Renal cortex interstitium (tissue), 11 donors: ENCODE data around the gene TMEM156. TPM values are rescaled to one million over a fixed set of nuclear protein-coding genes. Genes with fewer than 3 reads are reported as not detected.
"Not testable (repeated sequence)": the region's sequence is repeated elsewhere in the genome, so short reads cannot be mapped to it uniquely, and the experiment has no call there.

ENCODE experiments used
- DNase-seq, 11 donors: peaks; one replicate each; pipeline ENCODE4 v3.0.0-alpha.2; 2013; ENCODE audit warnings: low read depth in 9 of 11, low spot score in 4 of 11; ENCODE audit errors: extremely low read depth in 1 of 11
- polyA plus RNA-seq, 3 donors: library from polyadenylated mRNA; unstranded; fragments of 120-200 nt; gene quantifications; one replicate each; pipeline ENCODE4 v1.2.1, GENCODE V29; 2013; ENCODE audit not compliant: insufficient read length in 3 of 3

Gene TMEM156
- polyA plus RNA-seq, 3 donors, result 3.0 to 4.3 (median 3.2) TPM

DNA sequence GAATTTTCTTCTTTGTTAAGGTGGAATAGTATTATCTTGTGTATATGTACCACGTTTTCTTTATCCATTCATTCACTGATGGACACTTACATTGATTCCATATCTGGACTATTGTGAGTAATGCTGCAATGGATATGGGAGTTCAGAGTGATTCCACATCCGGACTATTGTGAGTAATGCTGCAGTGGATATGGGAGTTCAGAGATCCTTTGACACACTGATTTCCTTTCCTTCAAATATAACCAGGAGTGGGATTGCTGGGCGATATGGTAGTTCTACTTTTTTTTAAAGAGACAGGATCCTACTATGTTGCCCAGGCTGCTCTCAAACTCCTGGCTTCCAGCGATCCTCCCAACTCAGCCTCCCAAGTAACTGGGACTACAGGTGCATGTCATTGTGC lies 12.1 kb downstream of the TMEM156 start:
- DNase-seq, result no peak

DNA sequence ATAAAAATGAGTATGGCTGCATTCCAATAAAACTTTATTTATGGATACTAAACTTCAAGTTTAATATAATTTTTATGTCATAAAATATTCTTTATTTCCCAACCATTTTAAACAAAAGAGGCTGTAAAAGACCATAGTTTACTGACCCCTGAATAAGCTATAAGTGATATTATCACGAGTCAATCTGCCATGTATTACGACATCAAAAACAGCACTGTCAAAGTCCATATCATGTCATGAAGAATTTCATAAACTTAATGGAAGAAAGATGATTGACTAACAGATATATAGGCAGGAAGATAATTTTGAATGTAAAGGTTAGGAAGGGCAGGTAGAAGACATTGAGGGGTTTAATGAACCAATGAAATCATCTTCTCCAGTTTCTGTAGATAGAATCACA lies 18.2 kb downstream of the TMEM156 start:
- DNase-seq, result no peak

GRCh38 chr4:39004758-39005157 lies 27.5 kb downstream of the TMEM156 start:
- no peak for DNase-seq

DNA sequence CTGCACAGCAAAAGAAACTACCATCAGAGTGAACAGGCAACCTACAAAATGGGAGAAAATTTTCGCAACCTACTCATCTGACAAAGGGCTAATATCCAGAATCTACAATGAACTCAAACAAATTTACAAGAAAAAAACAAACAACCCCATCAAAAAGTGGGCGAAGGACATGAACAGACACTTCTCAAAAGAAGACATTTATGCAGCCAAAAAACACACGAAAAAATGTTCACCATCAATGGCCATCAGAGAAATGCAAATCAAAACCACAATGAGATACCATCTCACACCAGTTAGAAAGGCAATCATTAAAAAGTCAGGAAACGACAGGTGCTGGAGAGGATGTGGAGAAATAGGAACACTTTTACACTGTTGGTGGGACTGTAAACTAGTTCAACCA lies 30.2 kb downstream of the TMEM156 start:
- not testable (repeated sequence) for DNase-seq

- no peak for DNase-seq
Measured at GRCh38 chr4:38995660-38996005, 36.6 kb downstream of the TMEM156 start.

- no peak for DNase-seq
Measured at GRCh38 chr4:38994135-38994534, 38.1 kb downstream of the TMEM156 start.

GRCh38 chr4:38993683-38994082 lies 38.5 kb downstream of the TMEM156 start:
- DNase-seq, result no peak

DNA sequence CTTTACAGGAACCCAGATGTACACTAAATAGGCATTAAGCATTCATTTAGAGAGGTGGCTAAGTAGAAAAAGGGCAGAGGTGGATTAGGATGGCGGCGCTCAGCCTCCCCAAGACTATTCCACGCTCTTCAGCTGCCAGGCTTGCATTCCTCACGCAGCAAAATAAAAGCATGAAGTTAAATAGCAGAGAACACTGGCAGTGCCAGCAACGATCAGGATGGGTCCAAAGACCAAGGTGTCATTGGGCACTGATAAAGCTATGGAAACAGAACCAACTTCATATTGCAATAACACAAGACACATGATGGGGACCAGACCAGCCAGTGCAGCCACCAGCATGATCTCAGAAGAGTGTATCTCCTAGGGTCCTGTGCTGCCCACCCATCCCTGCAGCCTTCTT lies 42.0 kb downstream of the TMEM156 start:
- DNase-seq, result no peak

GRCh38 chr4:38989487-38989886 lies 42.7 kb downstream of the TMEM156 start:
- no peak for DNase-seq

DNA sequence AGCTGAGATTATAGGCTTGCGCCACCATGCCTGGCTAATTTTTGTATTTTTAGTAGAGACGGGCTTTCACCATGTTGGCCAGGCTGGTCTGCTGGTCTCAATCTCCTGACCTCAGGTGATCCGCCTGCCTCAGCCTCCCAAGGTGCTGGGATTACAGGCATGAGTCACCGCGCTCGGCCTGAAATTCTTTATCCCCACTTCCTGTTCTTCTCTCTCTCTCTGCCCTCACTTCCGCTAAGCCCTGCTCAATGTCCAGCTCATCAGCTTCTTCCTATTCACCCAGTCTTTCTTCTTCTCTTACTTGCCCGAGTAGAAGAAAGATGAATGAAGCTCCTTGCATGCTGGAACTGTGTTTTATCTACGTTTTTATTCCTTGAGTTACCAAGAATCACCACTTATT lies 43.9 kb downstream of the TMEM156 start:
- DNase-seq, result not testable (repeated sequence)

DNA sequence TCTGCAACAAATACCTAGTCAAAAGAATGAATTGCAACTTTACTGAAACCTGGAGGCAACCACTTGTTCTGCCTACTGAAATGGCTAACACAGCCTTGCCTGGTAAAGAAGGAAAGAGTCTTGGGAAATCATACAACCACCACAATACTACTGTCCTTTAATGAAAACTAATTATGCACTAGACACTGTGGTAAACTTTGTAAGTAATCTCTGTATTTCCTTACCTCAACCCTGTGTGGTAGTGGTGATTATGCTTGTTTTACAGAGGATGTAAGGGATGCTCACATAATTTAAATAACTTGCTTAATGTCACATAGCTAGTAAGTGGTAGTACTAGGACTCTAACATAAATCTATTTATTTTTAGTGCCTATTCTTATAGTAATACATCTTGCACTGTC lies 44.7 kb downstream of the TMEM156 start:
- DNase-seq, result no peak

- DNase-seq, result no peak
Measured at GRCh38 chr4:38985410-38986100, 46.7 kb downstream of the TMEM156 start.

GRCh38 chr4:38983787-38984598 lies 48.2 kb downstream of the TMEM156 start:
- no peak for DNase-seq

DNA sequence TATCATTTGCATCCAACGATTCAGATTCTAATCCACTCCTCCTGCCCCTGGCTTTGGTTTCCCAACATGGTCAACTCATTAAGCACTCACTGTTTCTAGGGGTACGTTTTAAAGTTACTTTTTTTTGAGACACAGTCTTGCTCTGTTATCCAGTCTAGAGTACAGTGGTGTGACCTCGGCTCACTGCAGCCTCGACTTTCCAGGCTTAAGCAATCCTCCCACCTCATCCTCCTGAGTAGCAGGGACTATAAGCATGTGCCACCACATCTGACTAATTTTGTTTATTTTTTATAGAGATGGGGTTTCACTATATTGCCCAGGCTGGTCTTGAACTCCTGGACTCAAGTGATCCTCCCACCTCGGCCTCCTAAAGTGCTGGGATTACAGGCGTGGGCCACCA lies 48.9 kb downstream of the TMEM156 start:
- DNase-seq, result no peak

- DNase-seq, result no peak
Measured at GRCh38 chr4:38982361-38983095, 49.7 kb downstream of the TMEM156 start.

DNA sequence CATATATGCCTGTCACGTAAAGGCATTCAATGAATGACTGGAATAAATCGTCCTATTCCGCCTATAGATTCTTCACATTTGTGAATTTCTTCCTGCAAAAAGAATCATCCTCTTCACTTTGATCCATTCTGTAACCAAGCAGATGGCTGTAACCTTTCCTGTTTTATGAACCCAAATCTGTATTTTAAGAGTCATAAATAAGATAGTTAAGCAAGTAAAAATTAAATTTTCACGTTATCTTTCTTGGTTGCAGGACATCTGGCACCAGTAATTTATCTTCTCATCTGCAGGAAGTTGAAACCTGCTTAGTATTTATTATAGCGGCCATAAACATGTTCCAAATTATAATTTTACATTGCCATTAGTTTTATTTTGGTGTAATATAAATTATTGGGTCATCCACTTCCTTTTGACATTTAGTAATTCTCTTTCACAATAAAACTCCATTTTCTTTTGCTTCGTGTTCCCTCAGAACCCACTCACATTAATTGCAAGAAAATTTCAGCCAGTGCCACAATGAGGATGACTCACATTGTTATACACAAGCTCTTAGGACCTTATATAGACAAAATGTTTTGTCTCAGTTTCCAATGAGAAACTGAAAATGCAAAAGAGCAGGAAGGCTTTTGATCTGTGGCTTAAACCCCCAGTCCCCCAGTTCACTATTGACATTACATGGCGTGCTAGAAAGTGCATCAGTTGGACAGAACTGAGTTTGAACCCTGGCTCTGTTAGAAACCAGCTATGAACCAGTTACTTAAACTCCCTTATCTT lies 51.1 kb downstream of the TMEM156 start:
- DNase-seq, result no peak

- no peak for DNase-seq
Measured at GRCh38 chr4:38979511-38980230, 52.5 kb downstream of the TMEM156 start.

DNA sequence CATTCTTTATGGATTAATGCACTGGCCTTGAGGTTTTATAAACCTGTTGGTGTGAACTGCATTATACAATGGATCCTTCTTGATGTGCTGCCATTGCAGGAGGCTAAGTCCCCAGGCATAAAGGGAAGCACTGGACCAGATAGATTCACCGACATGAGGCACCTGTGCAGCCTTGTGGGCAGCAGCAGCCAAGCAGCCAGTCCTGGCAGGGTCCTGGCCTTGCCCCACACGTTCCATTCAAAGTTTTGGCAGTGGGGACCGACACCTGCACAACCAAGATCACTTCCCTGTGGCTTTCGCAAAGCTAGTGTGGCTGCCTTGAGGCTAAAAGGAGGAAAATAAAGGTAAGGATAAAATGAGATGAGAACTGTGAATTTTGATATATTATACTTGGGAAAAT lies 53.1 kb downstream of the TMEM156 start:
- DNase-seq, result no peak

DNA sequence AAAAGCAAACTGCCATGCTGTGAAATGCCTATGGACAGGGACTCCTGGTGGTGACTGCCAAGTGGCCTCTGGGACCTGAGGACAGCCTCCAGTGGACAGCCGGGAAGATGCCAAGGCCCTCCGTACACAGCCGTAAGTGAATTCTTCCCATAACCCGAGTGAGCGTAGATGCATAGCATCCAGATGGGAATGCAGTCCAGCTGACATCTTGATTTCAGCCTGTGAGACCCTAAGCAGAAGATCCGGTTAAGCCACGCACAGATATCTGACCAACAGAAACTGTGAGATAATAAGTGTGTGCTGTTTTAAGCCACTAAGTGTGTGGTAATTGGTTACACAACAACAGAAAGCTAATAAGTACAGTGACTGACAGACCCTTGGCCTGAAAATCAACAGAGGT lies 55.9 kb downstream of the TMEM156 start:
- DNase-seq, result no peak
